Measurements from ENCODE around the gene ZNF79. TPM values are rescaled to one million over a fixed set of nuclear protein-coding genes. Genes with fewer than 3 reads are reported as not detected.

Gene ZNF79
- total RNA-seq, 2 donors from 2014 or later, result 7.3 to 12.2 TPM

- no peaks in the 10 kb centered on the region for H3K4me1 ChIP-seq (ENCODE audit: control insufficient read depth in 1 of 2, low read depth in 2 of 2)
- ATAC-seq (ENCODE audit: insufficient number of reproducible peaks, low FRiP score, low read depth) (no peak), DNase-seq (ENCODE audit: low spot score) (no peak)
- H3K27me3 ChIP-seq (replicated peaks; ENCODE audit: insufficient read depth), result no peaks in the 10 kb centered on the region
- H3K36me3 ChIP-seq, result peaks cover 67% of the 10 kb centered on the region
- H3K27ac ChIP-seq, result no peak overlapping the region
- TF ChIP-seq CTCF (IDR thresholded peaks at IDR 0.05), result no peak
- H3K4me3 ChIP-seq, result no peak overlapping the region
- H3K9me3 ChIP-seq, result peaks cover under 1% of the 10 kb centered on the region
These were observed 14.2 kb downstream of the ZNF79 start for GRCh38 chr9:127438394-127438793.

- DNase-seq (ENCODE audit: low spot score) (no peak), ATAC-seq (ENCODE audit: insufficient number of reproducible peaks, low FRiP score, low read depth) (no peak)
- Histone ChIP-seq H3K27ac (peak overlapping the region in 1 of 2 donors; percentile 44), H3K9me3 (peaks cover 3% of the 10 kb centered on the region), H3K4me1 (ENCODE audit: control insufficient read depth in 1 of 2, low read depth in 2 of 2) (peaks cover 2 to 11% of the 10 kb centered on the region in 2 donors), H3K27me3 (replicated peaks; ENCODE audit: insufficient read depth) (no peaks in the 10 kb centered on the region), H3K36me3 (peaks cover 51% of the 10 kb centered on the region), H3K4me3 (no peak overlapping the region)
- TF ChIP-seq CTCF (IDR thresholded peaks at IDR 0.05), result no peak
These were observed 20.2 kb downstream of the ZNF79 start for GRCh38 chr9:127444283-127444920.

- no peak for DNase-seq (ENCODE audit: low spot score)
- H3K27ac ChIP-seq, result no peak overlapping the region
- no peak overlapping the region for H3K4me3 ChIP-seq
- H3K27me3 ChIP-seq (replicated peaks; ENCODE audit: insufficient read depth), result no peaks in the 10 kb centered on the region
- H3K36me3 ChIP-seq, result peaks cover 51% of the 10 kb centered on the region
- TF ChIP-seq CTCF (IDR thresholded peaks at IDR 0.05), result no peak
- H3K4me1 ChIP-seq (ENCODE audit: control insufficient read depth in 1 of 2, low read depth in 2 of 2), result peaks cover 8 to 18% of the 10 kb centered on the region in 2 donors
- H3K9me3 ChIP-seq, result peaks cover 3% of the 10 kb centered on the region
- no peak for ATAC-seq (ENCODE audit: insufficient number of reproducible peaks, low FRiP score, low read depth)
These were observed 21.0 kb downstream of the ZNF79 start for GRCh38 chr9:127444921-127445850.

GRCh38 chr9:127445851-127446712 lies 21.9 kb downstream of the ZNF79 start:
- ATAC-seq (ENCODE audit: insufficient number of reproducible peaks, low FRiP score, low read depth), result no peak

More at GRCh38 chr9:127445851-127446712, 21.9 kb downstream of the ZNF79 start:
- DNase-seq (ENCODE audit: low spot score), result no peak
- Histone ChIP-seq H3K9me3 (peaks cover 3% of the 10 kb centered on the region), H3K4me1 (ENCODE audit: control insufficient read depth in 1 of 2, low read depth in 2 of 2) (peaks cover 8 to 22% of the 10 kb centered on the region in 2 donors), H3K4me3 (no peak overlapping the region), H3K27ac (no peak overlapping the region), H3K36me3 (peaks cover 49% of the 10 kb centered on the region), H3K27me3 (replicated peaks; ENCODE audit: insufficient read depth) (no peaks in the 10 kb centered on the region)
- no peak for TF ChIP-seq CTCF (IDR thresholded peaks at IDR 0.05)
